Dedifferentiated amniotic fluid mesenchymal stem cell (primary cell): ENCODE measurements around the gene GOLT1B.

Source experiments
- DNase-seq: peaks from one replicate; pipeline ENCODE4 v3.0.0-alpha.2; 2016; ENCODE audit errors: extremely low spot score

GOLT1B gene

GRCh38 chr12:21566223-21566906, 64.8 kb downstream of the GOLT1B start:
- no peak for DNase-seq

GRCh38 chr12:21566907-21567394, 65.4 kb downstream of the GOLT1B start:
- no peak for DNase-seq
